Neural crest cell (in vitro differentiated cells): ENCODE results near the gene MIEF1. TPM values are rescaled to one million over a fixed set of nuclear protein-coding genes. Genes with fewer than 3 reads are reported as not detected.

ENCODE experiments used
- DNase-seq: peaks from one replicate; pipeline ENCODE4 v3.0.0; 2021; ENCODE audit warnings: low read depth, mixed read lengths, low spot score
- H3K27ac Mint-ChIP-seq: one replicate; pipeline ENCODE4 v1.8.0; 2021; ENCODE audit warnings: mild to moderate bottlenecking, mixed read lengths; ENCODE audit not compliant: unreplicated experiment
- H3K27me3 Mint-ChIP-seq: 2 replicates; pipeline ENCODE4 v1.8.0; 2021; ENCODE audit warnings: low read depth, mild to moderate bottlenecking, mixed read lengths
- H3K36me3 Mint-ChIP-seq: 2 replicates; pipeline ENCODE4 v1.8.0; 2021; ENCODE audit warnings: low read depth, mild to moderate bottlenecking, mixed read lengths
- H3K4me1 Mint-ChIP-seq: 2 replicates; pipeline ENCODE4 v1.8.0; 2021; ENCODE audit warnings: mixed read lengths
- H3K4me3 Mint-ChIP-seq: one replicate; pipeline ENCODE4 v1.8.0; 2021; ENCODE audit warnings: mild to moderate bottlenecking, mixed read lengths
- H3K9me3 Mint-ChIP-seq: 2 replicates; pipeline ENCODE4 v1.8.0; 2021; ENCODE audit warnings: mixed read lengths
- CTCF ChIP-seq: fragments of 200-600 bp; sonication (generic); conservative IDR thresholded peaks from 2 replicates; pipeline ENCODE4 v1.5.0; 2021; ENCODE audit warnings: antibody characterized with exemption, mild to moderate bottlenecking
- total RNA-seq: library from RNA; stranded (reverse); gene quantifications from 2 replicates; pipeline ENCODE4 v1.2.1, GENCODE V29; 2021

MIEF1 gene
- total RNA-seq, 1 donor from 2014 or later = 45.0 TPM

GRCh38 chr22:39530692-39531331, 28.7 kb downstream of the MIEF1 start:
- H3K4me1 Mint-ChIP-seq = peaks cover 63% of the 10 kb centered on the region
- H3K4me3 Mint-ChIP-seq = peak overlapping the region; percentile 98
- peaks cover 17% of the 10 kb centered on the region for H3K27me3 Mint-ChIP-seq
- peak; percentile 46 for TF ChIP-seq CTCF
- H3K9me3 Mint-ChIP-seq = no peaks in the 10 kb centered on the region
- H3K27ac Mint-ChIP-seq = no peak overlapping the region
- DNase-seq = peak; percentile 17
- H3K36me3 Mint-ChIP-seq = peaks cover 6% of the 10 kb centered on the region

GRCh38 chr22:39532215-39533073, 30.4 kb downstream of the MIEF1 start, which contains the start of gene RPS19BP1:
Gene RPS19BP1 (minus strand): TSS chr22:39532748. CDS start chr22:39532738, 10 bp downstream.
- Mint-ChIP-seq H3K27me3 (peaks cover 13% of the 10 kb centered on the region), H3K27ac (peak within 1 kb of the TSS; percentile 90)
- TF ChIP-seq CTCF = no peak

GRCh38 chr22:39534092-39534506, 32.0 kb downstream of the MIEF1 start:
- TF ChIP-seq CTCF = no peak
- Mint-ChIP-seq H3K9me3 (no peaks in the 10 kb centered on the region), H3K27me3 (peaks cover 12% of the 10 kb centered on the region), H3K4me3 (peak overlapping the region; percentile 68), H3K27ac (no peak overlapping the region), H3K36me3 (peaks cover 6% of the 10 kb centered on the region), H3K4me1 (peaks cover 42% of the 10 kb centered on the region)
- DNase-seq = no peak

More at GRCh38 chr22:39532215-39533073, 30.4 kb downstream of the MIEF1 start, which contains the start of gene RPS19BP1:
- Mint-ChIP-seq H3K4me3 (peak within 1 kb of the TSS; percentile 98), H3K36me3 (peaks cover 6% of the 10 kb centered on the region), H3K9me3 (no peaks in the 10 kb centered on the region), H3K4me1 (peaks cover 58% of the 10 kb centered on the region)
- DNase-seq = peak; percentile 98

GRCh38 chr22:39534591-39535356, 32.7 kb downstream of the MIEF1 start:
- Mint-ChIP-seq H3K27ac (peak overlapping the region; percentile 78), H3K36me3 (peaks cover 6% of the 10 kb centered on the region), H3K27me3 (peaks cover 10% of the 10 kb centered on the region), H3K9me3 (no peaks in the 10 kb centered on the region), H3K4me1 (peaks cover 36% of the 10 kb centered on the region), H3K4me3 (peak overlapping the region; percentile 68)
- TF ChIP-seq CTCF = peak; percentile 99
- peak; percentile 99 for DNase-seq

- Mint-ChIP-seq H3K27me3 (peaks cover 10% of the 10 kb centered on the region), H3K36me3 (peaks cover 3% of the 10 kb centered on the region), H3K4me3 (no peak overlapping the region), H3K4me1 (peaks cover 31% of the 10 kb centered on the region), H3K27ac (no peak overlapping the region), H3K9me3 (no peaks in the 10 kb centered on the region)
- DNase-seq = no peak
- no peak for TF ChIP-seq CTCF
These were observed 33.3 kb downstream of the MIEF1 start for GRCh38 chr22:39535357-39535725.
